ENCODE results near the gene HELZ2. TPM values are rescaled to one million over a fixed set of nuclear protein-coding genes. Genes with fewer than 3 reads are reported as not detected.

The HELZ2 gene
- total RNA-seq, 1 donor = 27.0 TPM

GRCh38 chr20:63591147-63591533 lies 17.1 kb upstream of the HELZ2 start:
- TF ChIP-seq CTCF (IDR thresholded peaks at IDR 0.05; ENCODE audit: insufficient read depth, low read length) = no peak
- H3K4me3 ChIP-seq (ENCODE audit: low read depth, low read length) = no peak overlapping the region
- no peak for DNase-seq (ENCODE audit: low read depth)

- TF ChIP-seq CTCF (IDR thresholded peaks at IDR 0.05; ENCODE audit: insufficient read depth, low read length) = no peak
- DNase-seq (ENCODE audit: low read depth) = no peak
- no peak overlapping the region for H3K4me3 ChIP-seq (ENCODE audit: low read depth, low read length)
These were observed 16.4 kb upstream of the HELZ2 start for GRCh38 chr20:63590218-63591146.

- no peak for TF ChIP-seq CTCF (IDR thresholded peaks at IDR 0.05; ENCODE audit: insufficient read depth, low read length)
- no peak for DNase-seq (ENCODE audit: low read depth)
- H3K4me3 ChIP-seq (ENCODE audit: low read depth, low read length) = no peak overlapping the region
These were observed 15.5 kb upstream of the HELZ2 start for GRCh38 chr20:63589261-63590217.

GRCh38 chr20:63588641-63589041 lies 14.6 kb upstream of the HELZ2 start:
- no peak for DNase-seq (ENCODE audit: low read depth)
- H3K4me3 ChIP-seq (ENCODE audit: low read depth, low read length) = no peak overlapping the region
- no peak for TF ChIP-seq CTCF (IDR thresholded peaks at IDR 0.05; ENCODE audit: insufficient read depth, low read length)

GRCh38 chr20:63587776-63588591 lies 13.9 kb upstream of the HELZ2 start:
- DNase-seq (ENCODE audit: low read depth) = no peak

More at GRCh38 chr20:63587776-63588591, 13.9 kb upstream of the HELZ2 start:
- no peak overlapping the region for H3K4me3 ChIP-seq (ENCODE audit: low read depth, low read length)
- TF ChIP-seq CTCF (IDR thresholded peaks at IDR 0.05; ENCODE audit: insufficient read depth, low read length) = no peak

Data from fibroblast of the aortic adventitia (primary cell).